Smooth muscle cell (in vitro differentiated cells): Measurements from ENCODE around the gene TMPRSS6. TPM values are rescaled to one million over a fixed set of nuclear protein-coding genes. Genes with fewer than 3 reads are reported as not detected.

Experiments used
- DNase-seq: peaks from one replicate; lab custom pipeline; 2025; ENCODE audit not compliant: unreplicated experiment; lab: John Stamatoyannopoulos, UW
- H2AFZ ChIP-seq: fragments of 200-600 bp; sonication (generic); 2 replicates; pipeline ENCODE4 v1.6.0; 2016; ENCODE audit warnings: antibody characterized with exemption, low read depth, mild to moderate bottlenecking
- H3F3A ChIP-seq: fragments of 200-600 bp; sonication (generic); 2 replicates; pipeline ENCODE4 v1.6.0; 2017; ENCODE audit warnings: antibody characterized with exemption, low read depth
- H3K27ac ChIP-seq: fragments of 200-600 bp; sonication (generic); 2 replicates; pipeline ENCODE4 v1.5.1; 2016; ENCODE audit warnings: low read depth, mild to moderate bottlenecking
- H3K27me3 ChIP-seq: fragments of 200-600 bp; sonication (generic); 2 replicates; pipeline ENCODE4 v1.6.1; 2016; ENCODE audit warnings: low read depth, mild to moderate bottlenecking
- H3K36me3 ChIP-seq: fragments of 200-600 bp; sonication (generic); 2 replicates; pipeline ENCODE4 v1.5.1; 2016; ENCODE audit warnings: low read depth
- H3K4me1 ChIP-seq: fragments of 200-600 bp; sonication (generic); 2 replicates; pipeline ENCODE4 v1.5.1; 2016; ENCODE audit warnings: low read depth
- H3K4me2 ChIP-seq: fragments of 200-600 bp; sonication (generic); 2 replicates; pipeline ENCODE4 v1.6.0; 2016; ENCODE audit warnings: mild to moderate bottlenecking
- H3K4me3 ChIP-seq: fragments of 200-600 bp; sonication (generic); 2 replicates; pipeline ENCODE4 v1.5.1; 2016; ENCODE audit warnings: mild to moderate bottlenecking
- H3K79me2 ChIP-seq: fragments of 200-600 bp; sonication (generic); 2 replicates; pipeline ENCODE4 v1.6.0; 2016; ENCODE audit warnings: low read depth, mild to moderate bottlenecking
- H3K9ac ChIP-seq: fragments of 200-600 bp; sonication (generic); 2 replicates; pipeline ENCODE4 v1.6.0; 2016; ENCODE audit warnings: low read depth
- H3K9me3 ChIP-seq: fragments of 200-600 bp; sonication (generic); replicated peaks from 2 replicates; pipeline ENCODE4 v1.5.1; 2016; ENCODE audit warnings: low read depth
- H4K20me1 ChIP-seq: fragments of 200-600 bp; sonication (generic); 2 replicates; pipeline ENCODE4 v1.6.0; 2016; ENCODE audit warnings: low read depth
- CTCF ChIP-seq: fragments of 200-600 bp; sonication (generic); IDR thresholded peaks from 2 replicates; pipeline ENCODE4 v1.5.1; 2017; ENCODE audit warnings: borderline replicate concordance, mild to moderate bottlenecking, antibody characterized with exemption; ENCODE audit not compliant: insufficient read depth, poor library complexity, severe bottlenecking
- WGBS: methylation state at CpG from one replicate; pipeline ENCODE4 v1.1.7; 2016; ENCODE audit warnings: low lambda C conversion rate; 5-methylcytosine and 5-hydroxymethylcytosine counted together
- polyA plus RNA-seq: library from polyadenylated mRNA; unstranded; fragments of >200 nt; fragmentation: Nextera tagmentation; extraction: Ambion mirVana; gene quantifications from 2 replicates; pipeline ENCODE4 v1.2.1, GENCODE V29; 2016
- total RNA-seq: library from RNA; depleted of rRNA; stranded (reverse); fragments of >200 nt; gene quantifications from 2 replicates; pipeline ENCODE4 v1.2.3, GENCODE V29; 2014

Gene TMPRSS6
- total and polyA plus RNA-seq, 2 experiments from 2014 or later: not detected

GRCh38 chr22:37028692-37029674 is 80.5 kb downstream of the TMPRSS6 start:
- no peak overlapping the region for H3K4me2 ChIP-seq
- no peak overlapping the region for H3K4me3 ChIP-seq
- H3K79me2 ChIP-seq: no peaks in the 10 kb centered on the region
- H3K27me3 ChIP-seq: no peaks in the 10 kb centered on the region
- peaks cover 3% of the 10 kb centered on the region for H3F3A ChIP-seq
- no peak for DNase-seq
- TF ChIP-seq CTCF: no peak
- no peaks in the 10 kb centered on the region for H3K36me3 ChIP-seq
- no peak overlapping the region for H3K27ac ChIP-seq
- H3K4me1 ChIP-seq: no peaks in the 10 kb centered on the region
- H3K9ac ChIP-seq: no peak overlapping the region
- H3K9me3 ChIP-seq: no peaks in the 10 kb centered on the region
- H4K20me1 ChIP-seq: peaks cover 34% of the 10 kb centered on the region
- 96% methylated on average over 22 of the region's 22 CpGs for WGBS
- H2AFZ ChIP-seq: no peak overlapping the region

DNA sequence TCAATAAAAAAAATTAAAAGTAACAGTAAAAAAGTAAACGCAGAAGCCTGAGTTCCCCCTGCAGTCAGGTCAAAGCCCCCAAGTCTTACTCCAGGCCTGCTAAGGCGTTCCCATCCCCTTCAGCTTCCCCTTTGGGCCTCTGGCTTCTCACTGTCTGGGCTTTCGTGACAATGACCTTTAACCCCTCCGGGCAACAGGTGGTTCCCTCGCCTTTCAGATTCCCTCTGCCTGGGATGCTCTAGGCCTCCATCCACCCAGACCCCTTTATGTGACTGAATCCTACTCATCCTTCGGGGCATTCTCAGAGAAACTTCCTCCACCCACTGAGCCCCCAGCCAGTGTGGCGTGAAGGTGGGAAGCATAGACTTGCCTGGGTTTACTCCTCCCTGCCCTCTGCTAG is 82.0 kb downstream of the TMPRSS6 start:
- no peaks in the 10 kb centered on the region for H3F3A ChIP-seq
- no peak overlapping the region for H3K9ac ChIP-seq
- H3K27me3 ChIP-seq: no peaks in the 10 kb centered on the region
- no peaks in the 10 kb centered on the region for H3K4me1 ChIP-seq
- no peak overlapping the region for H2AFZ ChIP-seq
- peaks cover 5% of the 10 kb centered on the region for H3K79me2 ChIP-seq
- peaks cover 48% of the 10 kb centered on the region for H4K20me1 ChIP-seq
- DNase-seq: no peak
- no peak overlapping the region for H3K27ac ChIP-seq
- H3K9me3 ChIP-seq: no peaks in the 10 kb centered on the region
- TF ChIP-seq CTCF: no peak
- no peaks in the 10 kb centered on the region for H3K36me3 ChIP-seq
- WGBS: 95% methylated on average over 7 of the region's 7 CpGs
- no peak overlapping the region for H3K4me2 ChIP-seq
- H3K4me3 ChIP-seq: no peak overlapping the region

DNA sequence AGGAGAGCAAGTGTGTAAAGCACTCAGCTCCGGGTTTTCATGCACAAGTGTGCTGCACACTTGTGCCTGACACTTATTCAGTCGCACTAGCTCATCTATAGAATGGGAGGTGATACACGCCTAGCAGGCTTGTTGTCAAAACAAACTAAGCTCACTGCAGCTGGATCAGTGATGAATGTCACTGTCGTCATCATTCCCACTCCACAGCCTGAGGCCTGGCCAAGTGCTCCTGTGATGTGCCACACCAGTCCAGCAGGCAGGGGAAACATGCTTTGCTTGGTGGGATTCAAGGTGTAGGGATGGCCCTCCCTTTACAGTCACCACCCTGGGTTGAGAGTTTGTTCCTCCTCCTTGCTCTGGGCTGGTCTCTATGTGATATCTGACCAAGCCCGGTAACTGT is 83.2 kb downstream of the TMPRSS6 start:
- no peaks in the 10 kb centered on the region for H3K36me3 ChIP-seq
- H3F3A ChIP-seq: no peaks in the 10 kb centered on the region
- WGBS: 81% methylated on average over 5 of the region's 5 CpGs
- H4K20me1 ChIP-seq: peaks cover 59% of the 10 kb centered on the region
- no peaks in the 10 kb centered on the region for H3K27me3 ChIP-seq
- H3K9me3 ChIP-seq: no peaks in the 10 kb centered on the region
- H3K4me3 ChIP-seq: no peak overlapping the region
- H3K4me1 ChIP-seq: no peaks in the 10 kb centered on the region
- no peak overlapping the region for H3K4me2 ChIP-seq
- H3K79me2 ChIP-seq: peaks cover 12% of the 10 kb centered on the region
- no peak overlapping the region for H2AFZ ChIP-seq
- H3K9ac ChIP-seq: no peak overlapping the region
- no peak overlapping the region for H3K27ac ChIP-seq
- TF ChIP-seq CTCF: no peak
- DNase-seq: no peak
